GM19035 (cell line): ENCODE results near the gene DEFB132.

Source experiments
- ATAC-seq: cut with Tn5 transposase; IDR thresholded peaks from one replicate; pipeline ENCODE4 v1.9.1; 2021; ENCODE audit not compliant: unreplicated experiment

The DEFB132 gene

GRCh38 chr20:295804-296203, 38.3 kb downstream of the DEFB132 start:
- ATAC-seq = no peak

GRCh38 chr20:297098-297924, 39.8 kb downstream of the DEFB132 start, which contains the start of gene ZCCHC3:
TSS of gene ZCCHC3 (plus strand) at chr20:297570. CDS start at chr20:297587, 17 bp downstream.
- peak; percentile 79 for ATAC-seq

GRCh38 chr20:297925-298775, 40.6 kb downstream of the DEFB132 start:
- peak; percentile 28 for ATAC-seq

- ATAC-seq = no peak
Measured at GRCh38 chr20:298776-299391, 41.4 kb downstream of the DEFB132 start.

- ATAC-seq = no peak
Measured at GRCh38 chr20:300345-300990, 42.9 kb downstream of the DEFB132 start.

GRCh38 chr20:301886-302848, 44.6 kb downstream of the DEFB132 start:
- ATAC-seq = no peak

GRCh38 chr20:305745-306144, 48.2 kb downstream of the DEFB132 start:
- ATAC-seq = no peak

- ATAC-seq = no peak
Measured at GRCh38 chr20:308427-309038, 51.0 kb downstream of the DEFB132 start.

GRCh38 chr20:309306-309840, 51.8 kb downstream of the DEFB132 start:
- no peak for ATAC-seq

- peak; percentile 90 for ATAC-seq
Measured at GRCh38 chr20:309841-310644, 52.5 kb downstream of the DEFB132 start.

GRCh38 chr20:310645-311044, 53.1 kb downstream of the DEFB132 start:
- ATAC-seq = no peak
